Prostate gland (tissue), 2 donors: ENCODE data around the gene B9D2. TPM values are rescaled to one million over a fixed set of nuclear protein-coding genes. Genes with fewer than 3 reads are reported as not detected.
A peak's percentile ranks its signal among the peaks of the same experiment; 100 is the strongest.

Experiments used
- DNase-seq: peaks from one replicate; pipeline ENCODE4 v3.0.0-alpha.2; 2019; ENCODE audit warnings: low spot score
- H3K27ac ChIP-seq, 2 donors: fragments of 200-600 bp; sonication (generic); 2 replicates each; pipeline ENCODE4 v1.5.1; 2017 to 2019
- H3K27me3 ChIP-seq: fragments of 200-600 bp; sonication (generic); replicated peaks from 2 replicates; pipeline ENCODE4 v1.5.1; 2019; ENCODE audit not compliant: insufficient read depth
- H3K36me3 ChIP-seq, 2 donors: fragments of 200-600 bp; sonication (generic); 1 replicate in 1 of 2; 2 replicates in 1 of 2; pipeline versions ENCODE4 v1.5.1 to v1.8.1; 2017 to 2019
- H3K4me1 ChIP-seq: fragments of 200-600 bp; sonication (generic); replicated peaks from 2 replicates; pipeline ENCODE4 v1.5.1; 2019
- H3K4me3 ChIP-seq, 2 donors: fragments of 200-600 bp; sonication (generic); 2 replicates each; pipeline ENCODE4 v1.5.1; 2017 to 2019
- H3K9me3 ChIP-seq: fragments of 200-600 bp; sonication (generic); 2 replicates; pipeline ENCODE4 v1.5.1; 2017
- CTCF ChIP-seq, 4 experiments: fragments of 200-600 bp in 2 of 4; fragments of 450-650 bp in 2 of 4; sonication (generic) in 2 of 4; IDR thresholded peaks; 1 replicate in 3 of 4; 2 replicates in 1 of 4; pipeline ENCODE4 v1.5.1; 2016 to 2019; ENCODE audit warnings: antibody characterized with exemption in 4 of 4, mild to moderate bottlenecking in 2 of 4, moderate library complexity in 2 of 4
- POLR2A ChIP-seq: fragments of 450-650 bp; IDR thresholded peaks from one replicate; pipeline ENCODE4 v1.6.1; 2016; ENCODE audit warnings: antibody characterized with exemption, mild to moderate bottlenecking
- POLR2AphosphoS5 ChIP-seq: sonication (generic); formaldehyde crosslinking; IDR thresholded peaks from one replicate; pipeline ENCODE4 v1.6.1; 2017; ENCODE audit warnings: antibody characterized with exemption
- WGBS: methylation state at CpG from one replicate; pipeline ENCODE4 v1.1.5; 2018; 5-methylcytosine and 5-hydroxymethylcytosine counted together
- intact Hi-C: fragments of 100-400 bp; cut with DNase I; formaldehyde crosslinking; loops from one replicate; pipeline ENCODE4 v1.14.2; 2022
- total RNA-seq, 2 donors: library from RNA; depleted of rRNA; stranded (reverse); fragments of >200 nt; gene quantifications; one replicate each; pipeline ENCODE4 v1.1.0, GENCODE V29; 2016

B9D2 gene
- total RNA-seq, 2 donors from 2014 or later, result 10.7 to 17.1 TPM

GRCh38 chr19:41322451-41322850 lies 41.5 kb downstream of the B9D2 start:
- Histone ChIP-seq H3K36me3 (no peaks in the 10 kb centered on the region), H3K4me1 (peaks cover 13% of the 10 kb centered on the region), H3K27me3 (no peaks in the 10 kb centered on the region), H3K4me3 (no peak overlapping the region), H3K9me3 (no peaks in the 10 kb centered on the region), H3K27ac (peak overlapping the region; percentile 46 to 73)
- intact Hi-C loops, result loop anchor here (5.0 kb wide), 1 partner anchor 35 kb away; no protein-coding TSS in a partner anchor
- 80% methylated on average over 9 of the region's 11 CpGs for WGBS
- TF ChIP-seq CTCF (IDR thresholded peaks at IDR 0.05) (no peak), POLR2AphosphoS5 (no peak)
- no peak for DNase-seq

DNA sequence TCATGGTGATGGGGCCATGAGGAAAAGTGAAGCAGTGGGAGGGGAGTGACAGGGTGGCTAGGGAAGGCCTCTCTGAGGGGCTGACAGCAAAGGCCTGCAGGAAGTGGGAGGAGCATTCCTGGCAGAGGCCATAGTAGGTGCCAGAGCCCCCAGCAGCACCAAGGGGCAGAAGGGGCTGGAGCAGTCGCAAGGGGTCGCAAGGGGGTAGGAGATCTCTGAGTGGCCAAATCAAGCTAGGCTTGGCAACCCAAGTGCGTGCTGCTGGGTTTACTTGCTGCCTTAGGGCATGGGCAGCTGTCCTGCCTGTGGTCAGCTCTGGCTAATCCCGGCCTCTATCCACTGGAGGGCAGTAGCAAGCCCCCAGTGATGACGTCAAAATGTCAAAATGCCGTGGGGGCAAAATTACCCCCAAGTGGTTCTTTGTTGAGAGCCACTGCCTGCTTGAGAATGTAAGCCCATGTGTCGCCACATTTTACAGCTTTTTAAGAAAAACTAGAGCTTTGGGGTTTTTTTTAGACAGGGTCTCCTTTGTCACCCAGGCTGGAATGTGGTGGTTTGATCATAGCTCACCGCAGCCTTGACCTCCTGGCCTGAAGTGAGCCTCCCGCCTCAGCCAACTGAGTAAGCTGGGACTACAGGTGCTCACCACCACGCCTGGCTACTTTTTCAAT lies 42.2 kb downstream of the B9D2 start:
- Histone ChIP-seq H3K27me3 (no peaks in the 10 kb centered on the region), H3K27ac (peak overlapping the region; percentile 46 to 73), H3K36me3 (peaks cover 0 to 2% of the 10 kb centered on the region in 2 donors), H3K9me3 (no peaks in the 10 kb centered on the region), H3K4me3 (no peak overlapping the region), H3K4me1 (peaks cover 13% of the 10 kb centered on the region)
- intact Hi-C loops, result loop anchor here (5.0 kb wide), 1 partner anchor 36 kb away; no protein-coding TSS in a partner anchor
- no peak for DNase-seq
- peak in 3 of 4 experiments; percentile 15 to 64 (median 37) for TF ChIP-seq CTCF (IDR thresholded peaks at IDR 0.05)
- no peak for TF ChIP-seq POLR2AphosphoS5
- WGBS, result 58% methylated on average over 10 of the region's 10 CpGs

GRCh38 chr19:41321204-41321599 lies 42.7 kb downstream of the B9D2 start:
- H3K4me1 ChIP-seq, result peaks cover 10% of the 10 kb centered on the region
- WGBS, result 74% methylated on average over 7 of the region's 7 CpGs

GRCh38 chr19:41320568-41320967 lies 43.4 kb downstream of the B9D2 start:
- Histone ChIP-seq H3K9me3 (no peaks in the 10 kb centered on the region), H3K27ac (no peak overlapping the region), H3K4me1 (peaks cover 3% of the 10 kb centered on the region), H3K27me3 (no peaks in the 10 kb centered on the region), H3K4me3 (no peak overlapping the region), H3K36me3 (peaks cover 0 to 8% of the 10 kb centered on the region in 2 donors)
- intact Hi-C loops, result loop anchor here (5.0 kb wide), 1 partner anchor 37 kb away; no protein-coding TSS in a partner anchor
- TF ChIP-seq POLR2AphosphoS5 (no peak), CTCF (IDR thresholded peaks at IDR 0.05) (no peak), POLR2A (no peak)
- 91% methylated on average over 4 of the region's 4 CpGs for whole genome bisulfite sequencing
- no peak for DNase-seq

More at GRCh38 chr19:41321204-41321599, 42.7 kb downstream of the B9D2 start:
- no peak for DNase-seq
- Histone ChIP-seq H3K4me3 (no peak overlapping the region), H3K36me3 (peaks cover 0 to 8% of the 10 kb centered on the region in 2 donors), H3K27me3 (no peaks in the 10 kb centered on the region), H3K27ac (no peak overlapping the region), H3K9me3 (no peaks in the 10 kb centered on the region)
- TF ChIP-seq POLR2AphosphoS5 (no peak), CTCF (IDR thresholded peaks at IDR 0.05) (no peak), POLR2A (no peak)
- intact Hi-C loops, result loop anchor here (5.0 kb wide), 1 partner anchor 36 kb away; no protein-coding TSS in a partner anchor

DNA sequence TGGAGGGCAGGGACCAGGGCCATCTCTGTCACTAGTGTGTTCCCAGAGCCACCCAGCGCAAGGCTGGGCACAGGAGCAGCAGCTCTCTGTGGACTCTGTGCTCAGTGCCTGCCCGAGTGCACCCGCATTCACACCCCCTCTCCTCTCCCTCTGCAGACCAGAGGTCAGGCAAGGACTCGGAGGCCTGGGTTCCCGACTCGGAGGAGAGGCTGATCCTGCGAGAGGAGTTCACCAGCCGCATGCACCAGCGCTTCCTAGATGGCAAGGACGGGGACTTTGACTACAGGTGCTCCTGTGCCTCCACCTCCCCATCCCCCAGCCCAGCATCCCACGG lies 43.8 kb downstream of the B9D2 start:
- H3K36me3 ChIP-seq, result peaks cover 0 to 8% of the 10 kb centered on the region in 2 donors
- WGBS, result 81% methylated on average over 11 of the region's 11 CpGs
- no peak overlapping the region for H3K4me3 ChIP-seq
- DNase-seq, result no peak
- no peaks in the 10 kb centered on the region for H3K9me3 ChIP-seq
- H3K27me3 ChIP-seq, result no peaks in the 10 kb centered on the region
- H3K27ac ChIP-seq, result no peak overlapping the region
- intact Hi-C loops, result loop anchor here (5.0 kb wide), 1 partner anchor 37 kb away; no protein-coding TSS in a partner anchor
- H3K4me1 ChIP-seq, result peaks cover 2% of the 10 kb centered on the region
- TF ChIP-seq CTCF (IDR thresholded peaks at IDR 0.05), result no peak
- no peak for TF ChIP-seq POLR2AphosphoS5
- TF ChIP-seq POLR2A, result no peak
